Erythroblast (primary cell): ENCODE results near the gene VEPH1.

Source experiments
- GATA1 ChIP-seq: IDR thresholded peaks from 2 replicates; pipeline ENCODE4 v1.6.1; 2011; ENCODE audit warnings: low read depth, mild to moderate bottlenecking, control low read depth, low read length, moderate library complexity
- POLR2A ChIP-seq: IDR thresholded peaks from 2 replicates; pipeline ENCODE4 v1.6.1; 2011; ENCODE audit warnings: mild to moderate bottlenecking, low read length

DNA sequence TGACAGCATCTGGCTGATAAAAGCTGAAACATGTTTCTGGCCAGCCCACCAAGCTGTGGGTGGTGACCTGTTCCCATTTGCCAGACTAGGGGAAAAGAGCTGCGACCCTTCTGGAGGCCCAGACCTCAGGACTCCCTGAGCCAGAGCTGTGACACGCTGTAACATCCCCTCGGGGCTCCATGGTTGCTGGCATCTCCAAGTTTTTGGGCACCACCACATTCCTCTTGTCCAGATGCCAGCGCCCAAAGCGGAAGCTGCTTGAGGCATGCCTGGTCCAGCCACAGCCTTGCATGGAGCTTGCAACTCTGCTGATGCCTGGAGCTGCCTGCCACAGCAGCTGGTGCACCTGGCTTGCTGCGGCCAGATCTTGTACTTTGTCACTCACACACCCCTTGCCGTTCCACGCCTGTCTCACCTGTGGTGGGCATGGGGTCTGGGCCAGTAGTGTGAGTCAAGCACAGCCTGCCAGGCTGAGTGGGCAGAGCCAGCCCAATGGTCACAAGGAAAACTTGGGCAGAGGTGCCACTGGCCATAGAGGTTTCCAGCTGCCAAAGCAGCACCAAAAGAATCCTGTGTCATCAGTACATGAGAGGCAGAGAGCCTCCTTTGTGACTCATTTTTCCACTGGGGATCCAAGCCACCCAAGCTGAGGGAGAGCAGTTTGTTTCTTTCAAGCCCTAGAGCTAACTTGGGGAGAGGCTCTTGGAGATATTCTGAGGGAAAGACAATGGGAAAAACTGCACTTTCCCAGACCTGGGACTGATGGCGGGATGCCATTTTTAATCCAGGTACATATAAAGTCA lies 112.3 kb downstream of the VEPH1 start:
- TF ChIP-seq POLR2A, result no peak
- TF ChIP-seq GATA1, result no peak
